Kidney (tissue), 14 donors: ENCODE data around the gene ZNHIT6. TPM values are rescaled to one million over a fixed set of nuclear protein-coding genes. Genes with fewer than 3 reads are reported as not detected.

ENCODE experiments used
- DNase-seq, 5 donors: peaks; one replicate each; pipeline ENCODE4 v3.0.0-alpha.2; 2013 to 2020
- FAIRE-seq: peaks from 2 replicates; lab custom pipeline; 2012; peaks lifted over from hg19 to GRCh38; lab: Jason Lieb, UNC
- H3K27ac ChIP-seq, 2 donors: one replicate each; pipeline ENCODE4 v1.7.0; 2013; ENCODE audit warnings: low read depth in 2 of 2, low read length in 2 of 2, inconsistent platforms in 1 of 2
- H3K27me3 ChIP-seq: one replicate; pipeline ENCODE4 v1.7.1; 2013; ENCODE audit warnings: low read length, inconsistent platforms; ENCODE audit not compliant: control insufficient read depth, insufficient read depth
- H3K36me3 ChIP-seq, 3 donors: one replicate each; pipeline versions ENCODE4 v1.7.0 to v1.7.1; 2013; ENCODE audit warnings: low read length in 3 of 3, control low read depth in 1 of 3, inconsistent platforms in 1 of 3; ENCODE audit not compliant: insufficient read depth in 3 of 3, control insufficient read depth in 2 of 3
- H3K4me1 ChIP-seq, 3 donors: one replicate each; pipeline versions ENCODE4 v1.7.0 to v1.7.1; 2013; ENCODE audit warnings: low read length in 3 of 3, inconsistent platforms in 1 of 3, low read depth in 1 of 3; ENCODE audit not compliant: control insufficient read depth in 2 of 3, insufficient read depth in 2 of 3
- H3K4me3 ChIP-seq, 3 donors: one replicate each; pipeline versions ENCODE4 v1.7.0 to v1.8.1; 2013; ENCODE audit warnings: low read length in 3 of 3, control low read depth in 1 of 3, inconsistent platforms in 1 of 3
- H3K9ac ChIP-seq, 3 donors: one replicate each; pipeline versions ENCODE4 v1.7.0 to v1.7.1; 2013; ENCODE audit warnings: low read length in 3 of 3, control low read depth in 1 of 3, inconsistent platforms in 1 of 3
- H3K9me3 ChIP-seq, 3 donors: one replicate each; pipeline versions ENCODE4 v1.7.0 to v1.7.1; 2013; ENCODE audit warnings: low read length in 3 of 3, control low read depth in 1 of 3, inconsistent platforms in 1 of 3; ENCODE audit not compliant: control insufficient read depth in 2 of 3, insufficient read depth in 1 of 3
- intact Hi-C: fragments of 100-400 bp; cut with DNase I; formaldehyde crosslinking; loops from one replicate; pipeline ENCODE4 v1.11.1; 2022
- polyA plus RNA-seq: library from polyadenylated mRNA; stranded (reverse); fragments of 350-450 nt; fragmentation: Illumina TruSeq; extraction: RNeasy Lipid Tissue Mini Kit (QIAGEN cat#74804); gene quantifications from one replicate; pipeline ENCODE4 v1.2.3, GENCODE V29; 2014; ENCODE audit warnings: low read depth, low replicate concordance; ENCODE audit not compliant: insufficient read depth
- total RNA-seq: library from RNA; stranded (reverse); fragmentation: NEBNext Ultra II Directional; extraction: Animal tissue kit (Norgen Biotek cat#: 25700); gene quantifications from one replicate; pipeline ENCODE4 v1.2.1, GENCODE V29; 2021
- TF ChIP-seq, protein P1 (sequence below): IDR thresholded peaks from 3 replicates; pipeline ENCODE4 v1.5.1; 2012; ENCODE audit warnings: mild to moderate bottlenecking, moderate library complexity, borderline replicate concordance; ENCODE audit not compliant: insufficient read depth; ENCODE audit errors: extremely low read depth
- donor health status: control.
- donor health status: control.
- donor health status: control.
- donor health status: control.
- donor health status: control.
- donor health status: DM: yes; HTN: yes; CAD: no.
- donor health status: Normal renal cell carcinoma (clear cell type).

The ZNHIT6 gene
- total and polyA plus RNA-seq, 2 donors from 2014 or later, result 5.8 to 17.5 TPM

DNA sequence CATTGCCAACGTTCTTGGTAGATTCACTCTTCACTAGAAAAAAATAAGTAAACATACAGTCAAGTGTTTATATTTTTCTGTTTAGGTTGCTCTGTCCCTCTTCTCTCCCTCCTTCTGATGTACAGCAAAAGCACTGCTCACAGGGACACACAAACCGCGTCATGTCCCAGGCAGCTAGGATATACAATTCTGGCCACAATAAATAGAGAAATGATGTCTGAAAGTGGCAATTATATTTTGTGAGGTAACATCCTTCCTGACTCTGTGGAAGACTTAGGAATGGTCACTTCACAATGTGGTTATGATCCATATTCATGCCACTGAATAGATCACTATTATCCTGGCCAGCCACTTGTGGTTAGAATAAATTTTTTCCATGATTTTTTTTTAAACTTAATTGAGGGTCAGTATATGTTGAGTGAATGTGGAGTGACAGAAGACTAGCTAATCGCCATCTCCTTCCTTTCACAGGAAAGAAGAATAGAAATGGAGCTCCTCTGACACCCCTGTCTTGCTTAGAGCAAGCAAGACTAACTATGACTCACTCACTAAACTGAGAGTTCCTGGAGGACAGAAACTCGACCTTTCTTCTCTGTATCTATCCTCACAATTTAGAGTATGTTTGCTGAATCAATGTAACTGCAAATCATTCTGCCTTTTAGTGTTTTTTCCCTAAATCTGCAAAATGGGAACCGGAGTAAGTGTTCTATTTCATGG is 54.0 kb downstream of the ZNHIT6 start:
- Histone ChIP-seq H3K27me3 (no peaks in the 10 kb centered on the region), H3K9ac (no peak overlapping the region), H3K9me3 (no peaks in the 10 kb centered on the region), H3K4me3 (no peak overlapping the region), H3K4me1 (no peaks in the 10 kb centered on the region), H3K27ac (no peak overlapping the region), H3K36me3 (peaks cover 0 to 5% (median 0%) of the 10 kb centered on the region in 3 donors)
- no peak for DNase-seq
- TF ChIP-seq, protein P1, sequence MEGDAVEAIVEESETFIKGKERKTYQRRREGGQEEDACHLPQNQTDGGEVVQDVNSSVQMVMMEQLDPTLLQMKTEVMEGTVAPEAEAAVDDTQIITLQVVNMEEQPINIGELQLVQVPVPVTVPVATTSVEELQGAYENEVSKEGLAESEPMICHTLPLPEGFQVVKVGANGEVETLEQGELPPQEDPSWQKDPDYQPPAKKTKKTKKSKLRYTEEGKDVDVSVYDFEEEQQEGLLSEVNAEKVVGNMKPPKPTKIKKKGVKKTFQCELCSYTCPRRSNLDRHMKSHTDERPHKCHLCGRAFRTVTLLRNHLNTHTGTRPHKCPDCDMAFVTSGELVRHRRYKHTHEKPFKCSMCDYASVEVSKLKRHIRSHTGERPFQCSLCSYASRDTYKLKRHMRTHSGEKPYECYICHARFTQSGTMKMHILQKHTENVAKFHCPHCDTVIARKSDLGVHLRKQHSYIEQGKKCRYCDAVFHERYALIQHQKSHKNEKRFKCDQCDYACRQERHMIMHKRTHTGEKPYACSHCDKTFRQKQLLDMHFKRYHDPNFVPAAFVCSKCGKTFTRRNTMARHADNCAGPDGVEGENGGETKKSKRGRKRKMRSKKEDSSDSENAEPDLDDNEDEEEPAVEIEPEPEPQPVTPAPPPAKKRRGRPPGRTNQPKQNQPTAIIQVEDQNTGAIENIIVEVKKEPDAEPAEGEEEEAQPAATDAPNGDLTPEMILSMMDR, result no peak
- no peak for FAIRE-seq
- intact Hi-C loops, result no loop called here

DNA sequence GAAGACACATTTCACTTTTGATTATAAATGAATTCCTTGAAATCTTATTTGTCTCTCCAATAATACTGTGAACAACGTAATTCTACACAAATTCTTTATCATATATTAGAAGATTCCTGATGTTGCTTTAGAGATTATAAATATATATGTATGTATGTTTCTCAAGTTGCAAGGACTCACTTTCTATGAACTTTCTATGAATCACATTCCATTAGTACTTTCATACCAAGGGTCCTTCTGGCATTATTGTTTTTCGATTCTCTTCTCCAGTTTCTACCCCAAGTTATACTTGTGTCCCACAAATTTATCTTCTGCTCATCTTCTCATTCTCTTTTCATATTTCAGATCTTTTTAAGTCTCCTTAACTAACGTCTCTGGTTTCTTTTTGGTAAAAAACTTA is 55.9 kb downstream of the ZNHIT6 start:
- no peak for DNase-seq
- TF ChIP-seq, protein P1, result no peak
- Histone ChIP-seq H3K9me3 (no peaks in the 10 kb centered on the region), H3K27ac (no peak overlapping the region), H3K36me3 (peaks cover 0 to 5% (median 0%) of the 10 kb centered on the region in 3 donors), H3K4me1 (no peaks in the 10 kb centered on the region), H3K9ac (no peak overlapping the region), H3K27me3 (no peaks in the 10 kb centered on the region), H3K4me3 (no peak overlapping the region)
- FAIRE-seq, result no peak
- intact Hi-C loops, result no loop called here

GRCh38 chr1:85650645-85651044 is 57.6 kb downstream of the ZNHIT6 start:
- H3K9me3 ChIP-seq, result no peaks in the 10 kb centered on the region

More at GRCh38 chr1:85650645-85651044, 57.6 kb downstream of the ZNHIT6 start:
- FAIRE-seq (no peak), DNase-seq (no peak)
- intact Hi-C loops, result no loop called here
- Histone ChIP-seq H3K27me3 (no peaks in the 10 kb centered on the region), H3K4me1 (no peaks in the 10 kb centered on the region), H3K36me3 (peaks cover 0 to 5% (median 0%) of the 10 kb centered on the region in 3 donors), H3K9ac (no peak overlapping the region), H3K4me3 (no peak overlapping the region), H3K27ac (no peak overlapping the region)
- TF ChIP-seq, protein P1, result no peak
